NCI-H2081 treated with DMSO at 0.1 percent for 48 hours (cell line): ENCODE data around the gene MYLK3.

Experiments used
- DNase-seq: peaks from one replicate; lab custom pipeline; 2025; lab: John Stamatoyannopoulos, UW

MYLK3 gene

GRCh38 chr16:46727184-46727583, 21.0 kb downstream of the MYLK3 start:
- DNase-seq = no peak

DNA sequence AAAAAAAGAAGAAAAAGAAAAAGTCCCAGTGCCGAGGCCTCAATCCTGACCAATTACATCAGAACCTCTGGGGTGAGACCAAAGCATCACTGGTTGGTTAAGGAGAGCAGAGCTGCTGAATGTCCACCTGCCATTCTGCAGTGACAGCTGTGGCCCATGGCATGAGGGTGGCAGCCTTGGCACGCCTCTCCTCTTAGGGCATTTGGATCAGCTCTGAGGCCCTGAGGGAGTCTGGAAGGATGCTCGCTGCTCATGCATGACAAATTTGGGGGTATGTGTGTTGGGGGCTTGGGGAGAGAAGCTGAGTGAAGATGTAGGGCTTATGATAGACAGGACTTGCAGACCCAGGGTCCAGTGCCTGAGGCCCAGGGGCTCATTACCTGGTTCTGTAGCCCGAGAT, 26.3 kb downstream of the MYLK3 start:
- DNase-seq = no peak

- DNase-seq = no peak
These were observed 27.5 kb downstream of the MYLK3 start for GRCh38 chr16:46720619-46721018.

- no peak for DNase-seq
These were observed 28.6 kb downstream of the MYLK3 start for GRCh38 chr16:46719528-46719927.

GRCh38 chr16:46718214-46718613, 29.9 kb downstream of the MYLK3 start:
- DNase-seq = no peak

GRCh38 chr16:46717692-46718091, 30.5 kb downstream of the MYLK3 start:
- DNase-seq = no peak

- no peak for DNase-seq
These were observed 32.3 kb downstream of the MYLK3 start for GRCh38 chr16:46715769-46716305.

DNA sequence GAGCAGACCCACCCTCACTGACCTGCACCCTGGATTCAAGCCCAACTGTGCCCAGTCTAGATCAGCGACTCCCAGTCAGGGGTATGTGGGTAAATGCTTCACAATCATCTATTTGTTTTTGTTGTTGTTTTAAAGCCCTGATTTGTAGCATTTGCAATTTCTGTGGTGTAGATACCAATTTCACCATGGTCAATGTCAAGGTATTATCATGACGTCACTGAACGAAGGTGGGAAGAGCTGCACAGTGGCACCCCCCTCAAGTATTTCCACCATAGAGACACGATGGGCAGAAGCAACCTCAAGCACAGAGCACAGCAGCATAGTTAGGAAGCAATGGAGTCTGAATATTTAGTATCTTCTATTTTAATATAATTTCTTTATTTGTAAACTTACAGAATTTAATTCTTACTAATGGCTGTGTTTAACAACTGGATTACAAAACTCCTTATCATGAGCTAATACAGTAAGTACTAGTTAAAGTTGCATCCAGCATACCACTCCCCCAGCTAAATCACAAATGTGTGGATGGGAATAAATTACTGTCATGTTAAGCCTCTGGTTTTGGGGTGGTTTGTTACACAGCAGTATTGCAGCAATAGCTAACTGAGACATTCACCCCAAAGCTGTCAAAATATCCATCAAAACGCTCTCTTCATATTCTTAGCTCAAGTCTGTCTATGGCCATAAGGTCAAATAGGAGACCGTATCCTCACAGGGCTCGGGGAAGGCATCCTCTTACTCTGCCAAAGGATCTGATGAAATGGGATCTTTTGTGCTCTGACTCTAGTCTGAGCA, 33.1 kb downstream of the MYLK3 start:
- DNase-seq = no peak

DNA sequence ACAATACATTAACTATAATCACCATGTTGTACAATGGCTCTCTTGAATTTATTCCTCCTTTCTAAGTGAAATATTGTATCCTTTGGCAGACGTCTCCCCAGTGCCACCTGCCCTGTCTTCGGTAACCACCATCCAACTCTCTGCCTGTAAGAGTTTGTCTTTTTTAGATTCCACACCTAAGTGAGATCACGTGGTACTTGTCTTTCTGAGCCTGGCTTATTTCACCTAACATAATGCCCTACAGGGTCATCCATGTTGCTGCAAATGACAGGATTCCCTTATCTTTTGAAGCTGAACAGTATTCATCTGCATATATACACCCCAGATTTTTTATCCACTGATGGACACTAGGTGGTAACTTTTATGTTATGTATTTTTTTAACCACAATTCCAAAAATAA, 34.5 kb downstream of the MYLK3 start:
- DNase-seq = no peak

- DNase-seq = no peak
These were observed 35.2 kb downstream of the MYLK3 start for GRCh38 chr16:46712911-46713310.

- no peak for DNase-seq
These were observed 36.8 kb downstream of the MYLK3 start for GRCh38 chr16:46711106-46712058.

GRCh38 chr16:46709469-46710005, 38.6 kb downstream of the MYLK3 start:
- no peak for DNase-seq

DNA sequence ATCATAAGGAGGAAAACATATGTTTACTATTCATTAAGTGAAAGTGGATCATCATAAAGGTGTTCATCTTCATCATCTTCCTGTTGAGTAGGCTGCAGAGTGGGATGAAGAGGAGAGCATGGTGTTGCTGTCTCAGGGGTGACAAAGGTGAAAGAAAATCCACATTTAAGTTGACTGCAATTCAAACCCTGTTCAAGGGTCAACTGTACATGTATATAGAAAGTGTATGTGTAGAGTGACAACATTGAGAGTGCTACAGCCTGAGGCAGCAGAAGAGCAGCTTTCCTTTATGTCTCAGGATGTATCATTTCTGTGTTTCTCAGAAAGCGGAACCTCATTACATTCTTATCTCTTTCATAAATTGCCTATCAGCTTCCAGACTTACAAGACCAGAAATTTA, 41.5 kb downstream of the MYLK3 start:
- DNase-seq = no peak

DNA sequence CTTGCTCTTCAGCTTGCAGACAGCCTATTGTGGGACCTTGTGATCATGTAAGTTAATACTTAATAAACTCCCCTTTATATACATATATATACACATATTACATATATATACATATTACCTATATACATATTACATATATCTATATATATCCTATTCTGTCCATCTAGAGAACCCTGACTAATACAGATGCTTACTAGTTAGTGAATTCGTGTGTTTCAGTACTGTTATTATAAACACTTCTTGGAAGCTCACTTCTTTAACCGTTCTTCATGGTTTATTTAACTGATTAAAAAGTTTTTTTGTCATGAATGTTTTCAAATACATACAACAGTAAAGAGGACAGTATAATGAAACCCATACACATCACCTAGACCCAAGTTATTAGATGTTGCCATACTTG, 46.1 kb downstream of the MYLK3 start:
- DNase-seq = no peak

DNA sequence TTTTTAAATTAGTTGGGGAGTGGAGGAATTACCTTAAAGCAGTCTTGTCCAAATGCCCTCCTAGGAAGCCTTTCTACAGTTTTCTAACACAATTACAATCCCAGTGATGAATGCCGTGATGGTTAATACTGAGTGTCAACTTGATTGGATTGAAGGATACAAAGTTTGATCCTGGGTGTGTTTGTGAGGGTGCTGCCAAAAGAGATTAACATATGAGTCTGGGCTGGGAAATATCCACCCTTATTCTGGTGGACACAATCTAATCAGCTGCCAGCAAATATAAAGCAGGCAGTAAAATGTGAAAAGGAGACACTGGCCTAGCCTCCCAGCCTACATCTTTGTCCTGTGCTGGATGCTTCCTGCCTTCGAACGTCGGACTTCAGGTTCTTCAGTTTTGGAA, 46.5 kb downstream of the MYLK3 start:
- no peak for DNase-seq

GRCh38 chr16:46700048-46700447, 48.1 kb downstream of the MYLK3 start:
- no peak for DNase-seq

DNA sequence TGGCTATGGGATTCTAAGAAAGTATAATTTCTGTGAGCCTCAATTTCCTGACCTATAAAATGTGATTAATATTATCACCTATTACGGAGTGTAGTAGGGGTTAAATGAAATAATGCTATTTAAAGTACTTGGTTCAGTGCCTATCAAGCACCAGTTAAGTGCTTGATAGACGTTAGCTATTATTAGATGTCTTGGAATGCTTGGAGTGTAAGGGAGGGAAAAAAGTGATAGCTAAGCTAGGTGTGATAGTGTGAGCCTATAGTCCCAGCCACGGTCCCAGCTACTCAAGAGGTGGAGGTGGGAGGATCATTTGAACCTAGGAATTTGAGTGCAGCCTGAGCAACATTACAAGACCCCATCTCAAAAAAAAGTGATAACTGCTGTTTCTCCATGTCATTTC, 51.2 kb downstream of the MYLK3 start:
- no peak for DNase-seq

- no peak for DNase-seq
These were observed 52.2 kb downstream of the MYLK3 start for GRCh38 chr16:46695937-46696336.

GRCh38 chr16:46693598-46693997, 54.5 kb downstream of the MYLK3 start:
- DNase-seq = no peak

- no peak for DNase-seq
These were observed 56.4 kb downstream of the MYLK3 start for GRCh38 chr16:46691726-46692125.

DNA sequence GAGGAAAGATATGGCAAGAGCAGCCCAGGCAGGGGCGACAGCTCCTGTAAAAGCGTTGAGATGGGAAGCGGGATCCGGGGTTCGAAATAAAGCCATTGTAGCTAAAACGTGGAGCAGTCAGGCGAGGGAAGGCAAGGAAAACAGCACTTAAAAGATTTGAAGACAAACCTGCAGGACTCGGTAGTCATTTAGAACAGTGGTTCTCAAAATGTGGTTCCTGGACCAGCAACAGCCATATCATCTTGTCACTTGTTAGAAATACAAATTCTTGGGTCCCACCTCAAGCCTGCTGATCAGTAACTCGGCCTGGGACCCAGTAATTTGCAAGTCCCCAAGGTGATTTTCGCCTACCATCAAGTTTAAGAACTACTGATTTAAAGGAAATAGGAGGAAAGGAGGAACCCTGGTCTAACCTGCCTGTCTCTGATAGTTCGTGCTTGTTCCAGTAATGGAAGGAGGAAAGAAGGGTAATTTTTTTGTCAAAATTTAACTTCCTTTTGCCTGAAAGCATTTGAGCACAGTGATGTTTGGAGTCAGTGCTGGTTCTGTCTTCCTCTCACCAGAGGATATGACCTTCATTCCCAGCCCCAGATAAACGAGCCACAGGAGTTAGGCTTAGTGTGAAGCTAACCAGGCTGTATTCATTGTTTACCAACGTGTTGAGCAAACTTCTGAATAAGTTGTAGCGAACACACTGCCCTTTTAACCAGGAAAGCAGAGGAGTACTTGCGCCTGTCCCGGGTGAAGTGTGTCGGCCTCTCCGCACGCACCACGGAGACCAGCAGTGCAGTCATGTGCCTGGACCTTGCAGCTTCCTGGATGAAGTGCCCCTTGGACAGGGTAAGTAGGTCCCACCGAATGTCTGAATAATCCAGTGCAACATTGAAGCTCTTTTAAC, 57.6 kb downstream of the MYLK3 start:
- no peak for DNase-seq
